VCaP (cell line): ENCODE measurements around the gene PHLPP1.

Source experiments
- H3K27ac ChIP-seq: fragments of 450-650 bp; 2 replicates; pipeline ENCODE4 v1.5.1; 2017
- CTCF ChIP-seq: fragments of 450-650 bp; conservative IDR thresholded peaks from 2 replicates; pipeline ENCODE4 v1.5.1; 2017; ENCODE audit warnings: mild to moderate bottlenecking, moderate library complexity

The PHLPP1 gene

GRCh38 chr18:62950246-62950645 is 234.9 kb downstream of the PHLPP1 start:
- H3K27ac ChIP-seq, result no peak overlapping the region

GRCh38 chr18:62952807-62953206 is 237.5 kb downstream of the PHLPP1 start:
- TF ChIP-seq CTCF, result no peak
- H3K27ac ChIP-seq, result no peak overlapping the region

More at GRCh38 chr18:62950246-62950645, 234.9 kb downstream of the PHLPP1 start:
- no peak for TF ChIP-seq CTCF

- no peak for TF ChIP-seq CTCF
- no peak overlapping the region for H3K27ac ChIP-seq
Observed at GRCh38 chr18:62953663-62954062, 238.3 kb downstream of the PHLPP1 start.

- no peak overlapping the region for H3K27ac ChIP-seq
- no peak for TF ChIP-seq CTCF
Observed at GRCh38 chr18:62954366-62954765, 239.0 kb downstream of the PHLPP1 start.

GRCh38 chr18:62957885-62958472 is 242.6 kb downstream of the PHLPP1 start:
- peak; percentile 67 for TF ChIP-seq CTCF
- no peak overlapping the region for H3K27ac ChIP-seq

GRCh38 chr18:62959481-62959880 is 244.1 kb downstream of the PHLPP1 start:
- no peak overlapping the region for H3K27ac ChIP-seq
- no peak for TF ChIP-seq CTCF

GRCh38 chr18:62963507-62963906 is 248.2 kb downstream of the PHLPP1 start:
- TF ChIP-seq CTCF, result no peak
- no peak overlapping the region for H3K27ac ChIP-seq
